ENCODE results near the gene ACTR8. TPM values are rescaled to one million over a fixed set of nuclear protein-coding genes. Genes with fewer than 3 reads are reported as not detected.

Gene ACTR8
- total and polyA plus RNA-seq, 12 donors: 10.8 to 48.4 (median 36.5) TPM

- Histone ChIP-seq H3K4me3 (no peak overlapping the region), H3K27me3 (peaks cover 0 to 38% (median 13%) of the 10 kb centered on the region in 7 donors), H3K4me1 (no peaks in the 10 kb centered on the region), H3K9me3 (peaks cover 0 to 21% (median 0%) of the 10 kb centered on the region in 11 donors), H3K27ac (no peak overlapping the region), H3K36me3 (no peaks in the 10 kb centered on the region)
- intact Hi-C loops (cut with DNase I): loop anchor here in 1 of 10 donors (10.0 kb wide), 1 partner anchor 545 kb away; no protein-coding TSS in a partner anchor
- TF ChIP-seq CTCF (IDR thresholded peaks at IDR 0.05): no peak
- DNase-seq (no peak), ATAC-seq (no peak)
- WGBS, 2 donors: 87 to 95% methylated on average over 2 of the region's 2 CpGs
Measured at GRCh38 chr3:53919741-53920140, 37.8 kb upstream of the ACTR8 start.

DNA sequence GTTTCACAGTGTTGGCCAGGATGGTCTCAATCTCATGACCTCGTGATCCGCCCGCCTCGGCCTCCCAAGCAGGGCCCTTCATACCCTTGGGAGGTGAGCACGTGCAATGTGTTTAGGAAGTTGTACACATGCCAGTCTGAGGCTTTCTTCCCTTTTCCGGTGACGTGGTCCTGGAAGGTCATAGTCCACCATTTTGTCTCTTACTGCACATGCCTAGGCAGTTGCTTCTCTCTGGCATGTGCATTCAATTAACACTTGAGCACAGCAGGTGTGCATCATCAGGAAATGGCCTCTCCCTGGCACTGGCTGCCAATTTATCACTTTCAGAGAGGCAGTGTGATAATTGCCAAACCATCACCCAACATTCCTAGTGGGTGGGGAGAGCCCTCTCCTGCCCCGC, 31.4 kb upstream of the ACTR8 start:
- Histone ChIP-seq H3K27me3 (peaks cover 5 to 46% (median 16%) of the 10 kb centered on the region in 7 donors), H3K27ac (no peak overlapping the region), H3K4me1 (no peaks in the 10 kb centered on the region), H3K9me3 (peaks cover 0 to 8% (median 0%) of the 10 kb centered on the region in 11 donors), H3K36me3 (no peaks in the 10 kb centered on the region), H3K4me3 (no peak overlapping the region)
- ATAC-seq (no peak), DNase-seq (no peak)
- 85 to 88% methylated on average over 8 of the region's 8 CpGs for WGBS, 2 donors
- intact Hi-C loops (cut with DNase I): no loop called here
- no peak for TF ChIP-seq CTCF (IDR thresholded peaks at IDR 0.05)

DNA sequence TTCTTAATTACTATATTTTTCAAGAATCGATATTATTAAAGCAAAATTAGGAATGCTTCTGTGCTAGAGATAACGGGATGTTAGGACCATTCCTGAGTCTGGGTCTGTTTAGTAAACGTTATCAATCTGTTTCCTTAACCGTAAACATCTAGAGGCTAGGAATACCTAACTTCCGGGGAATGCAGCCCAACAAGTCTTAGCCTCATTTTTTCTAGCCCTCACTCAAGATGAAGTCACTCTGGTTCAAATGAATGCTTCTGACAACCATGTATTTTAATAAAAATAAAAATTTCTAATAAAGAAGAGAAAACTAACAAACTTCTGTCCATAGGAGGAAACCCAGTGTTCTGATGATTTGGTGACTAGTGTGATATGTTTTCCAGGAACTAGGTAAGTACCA, 20.8 kb upstream of the ACTR8 start:
- H3K4me3 ChIP-seq: no peak overlapping the region
- WGBS, 2 donors: 74 to 77% methylated on average over 5 of the region's 5 CpGs
- H3K27me3 ChIP-seq: peaks cover 0 to 50% (median 9%) of the 10 kb centered on the region in 7 donors
- TF ChIP-seq CTCF (IDR thresholded peaks at IDR 0.05): no peak
- no peaks in the 10 kb centered on the region for H3K36me3 ChIP-seq
- intact Hi-C loops (cut with DNase I): no loop called here
- no peak for DNase-seq
- H3K27ac ChIP-seq: no peak overlapping the region
- H3K9me3 ChIP-seq: peaks cover 0 to 13% (median 0%) of the 10 kb centered on the region in 11 donors
- no peak for ATAC-seq
- H3K4me1 ChIP-seq: peaks cover 0 to 8% (median 0%) of the 10 kb centered on the region in 9 donors

- Histone ChIP-seq H3K36me3 (no peaks in the 10 kb centered on the region), H3K4me1 (peaks cover 0 to 8% (median 0%) of the 10 kb centered on the region in 9 donors), H3K4me3 (no peak overlapping the region), H3K27ac (no peak overlapping the region), H3K9me3 (peaks cover 0 to 13% (median 0%) of the 10 kb centered on the region in 11 donors), H3K27me3 (peaks cover 0 to 51% (median 14%) of the 10 kb centered on the region in 7 donors)
- no peak for TF ChIP-seq CTCF (IDR thresholded peaks at IDR 0.05)
- no peak for DNase-seq
- 11 to 16% methylated on average over 1 of the region's 1 CpG for WGBS, 2 donors
- peak in 2 of 8 donors; percentile 58 to 69 for ATAC-seq
- intact Hi-C loops (cut with DNase I): no loop called here
Measured at GRCh38 chr3:53902067-53902466, 20.1 kb upstream of the ACTR8 start.

All from heart right ventricle (tissue), 16 donors.